HG02840 (cell line): ENCODE data around the gene AFF3.
"Not testable (repeated sequence)": the region's sequence is repeated elsewhere in the genome, so short reads cannot be mapped to it uniquely, and the experiment has no call there.

ENCODE experiments used
- ATAC-seq: cut with Tn5 transposase; IDR thresholded peaks from one replicate; pipeline ENCODE4 v1.9.1; 2021; ENCODE audit warnings: mild to moderate bottlenecking, moderate library complexity, moderate number of reproducible peaks; ENCODE audit not compliant: unreplicated experiment, low FRiP score

The AFF3 gene

GRCh38 chr2:99777656-99778290, 364.6 kb downstream of the AFF3 start:
- ATAC-seq, result no peak

DNA sequence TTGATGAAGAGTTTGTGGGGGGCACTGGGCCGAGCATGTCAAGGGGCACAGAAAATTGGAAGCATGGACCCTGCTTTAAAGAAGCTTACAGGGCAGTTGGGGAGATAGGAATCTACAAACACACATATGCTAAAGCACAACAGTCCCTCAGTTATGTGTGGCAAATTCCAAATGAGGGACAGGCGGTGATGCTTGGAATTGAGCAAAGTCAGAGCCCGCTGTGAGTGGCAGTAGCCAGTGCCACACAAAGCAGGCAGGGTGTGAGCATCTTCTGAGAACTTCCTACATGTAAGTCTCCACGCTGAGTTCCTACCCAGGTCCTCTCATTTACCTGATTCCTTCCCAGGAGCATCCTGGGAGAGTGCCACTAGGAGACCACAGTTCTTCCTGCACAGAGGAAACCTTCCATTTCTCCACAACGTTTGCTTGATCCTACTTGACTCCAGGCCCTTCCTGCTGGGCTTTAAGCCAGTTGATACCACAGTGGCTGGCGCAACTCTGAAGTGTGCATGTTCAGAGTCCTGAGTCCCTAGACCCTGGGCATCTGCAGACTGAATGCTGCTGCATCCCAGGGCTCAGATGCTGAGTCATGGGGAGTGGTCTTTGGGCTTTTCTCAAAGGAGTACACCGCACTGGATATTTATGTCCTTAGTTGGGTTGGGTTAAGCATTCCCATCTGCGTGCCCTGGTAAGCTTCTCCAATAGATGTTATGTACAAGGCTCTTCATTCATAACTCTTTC, 365.3 kb downstream of the AFF3 start:
- ATAC-seq, result no peak

DNA sequence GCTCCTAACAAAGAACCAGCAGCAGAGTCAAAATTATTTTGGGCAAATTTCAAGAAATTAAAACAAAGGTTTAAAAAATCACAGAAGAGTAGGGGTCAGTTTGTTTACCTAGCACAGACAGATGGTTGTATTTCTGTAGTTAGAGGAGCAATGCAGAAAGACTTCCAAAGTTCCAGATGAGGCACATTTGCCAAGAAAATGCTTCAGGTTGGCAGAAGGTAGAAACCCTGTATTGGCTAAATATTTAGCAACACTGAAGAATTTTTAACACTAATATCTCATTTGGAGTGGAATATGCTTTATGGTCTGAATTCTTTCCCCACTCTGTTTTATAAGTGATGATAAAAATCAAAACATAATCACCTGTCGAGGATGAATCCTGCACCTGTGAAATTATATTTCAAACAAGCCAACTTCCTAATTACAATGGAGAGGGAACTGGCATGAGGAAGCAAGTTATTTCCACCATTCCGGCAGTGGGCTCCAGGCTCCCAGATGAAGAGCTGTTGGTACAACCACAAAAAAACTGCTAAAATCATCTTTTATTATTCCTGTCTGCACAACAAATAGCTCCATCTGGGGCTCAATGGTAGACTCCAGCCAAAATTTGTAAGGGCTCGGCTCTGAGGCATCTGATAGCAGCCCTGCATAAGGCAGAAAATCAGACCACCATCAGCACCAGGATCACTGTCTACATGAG, 366.0 kb downstream of the AFF3 start:
- ATAC-seq, result no peak

- no peak for ATAC-seq
These were observed 366.8 kb downstream of the AFF3 start for GRCh38 chr2:99775585-99775984.

- not testable (repeated sequence) for ATAC-seq
These were observed 368.7 kb downstream of the AFF3 start for GRCh38 chr2:99773642-99774041.

DNA sequence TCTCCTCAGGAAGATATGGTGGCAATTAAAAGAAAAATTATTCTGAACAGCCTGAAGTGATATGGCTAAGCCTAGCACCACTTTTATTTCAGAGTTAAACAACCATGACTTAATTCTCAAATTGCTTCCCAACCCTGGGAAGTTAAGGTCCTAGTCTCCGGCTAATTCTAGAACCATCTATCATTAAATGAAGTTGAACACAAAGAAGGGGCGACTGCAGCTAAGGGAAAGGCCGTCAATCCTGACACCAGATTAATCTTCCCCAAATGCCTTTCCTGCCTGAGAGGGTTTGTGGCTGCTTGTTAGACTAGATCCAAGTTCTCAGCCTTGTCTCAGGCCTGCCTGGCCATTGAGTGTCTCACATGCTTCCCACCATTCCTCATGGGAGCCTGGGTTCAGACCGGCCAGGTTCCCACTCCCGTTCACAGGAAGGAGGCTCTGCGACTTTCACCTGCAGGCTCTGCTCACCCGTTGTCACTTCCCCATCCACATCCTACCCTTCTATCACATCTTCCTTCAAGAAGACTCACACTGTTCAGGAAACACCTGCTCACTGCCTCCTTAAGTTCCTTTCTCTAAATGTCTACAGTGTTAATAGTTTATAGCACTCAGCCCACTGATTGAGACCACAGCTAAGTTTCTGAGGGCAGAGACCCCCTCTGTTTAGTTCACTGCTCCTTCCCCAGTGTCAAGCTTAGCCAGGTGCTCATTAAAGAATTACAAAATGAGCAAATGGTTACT, 369.6 kb downstream of the AFF3 start:
- ATAC-seq, result no peak

GRCh38 chr2:99771681-99772333, 370.6 kb downstream of the AFF3 start:
- no peak for ATAC-seq

DNA sequence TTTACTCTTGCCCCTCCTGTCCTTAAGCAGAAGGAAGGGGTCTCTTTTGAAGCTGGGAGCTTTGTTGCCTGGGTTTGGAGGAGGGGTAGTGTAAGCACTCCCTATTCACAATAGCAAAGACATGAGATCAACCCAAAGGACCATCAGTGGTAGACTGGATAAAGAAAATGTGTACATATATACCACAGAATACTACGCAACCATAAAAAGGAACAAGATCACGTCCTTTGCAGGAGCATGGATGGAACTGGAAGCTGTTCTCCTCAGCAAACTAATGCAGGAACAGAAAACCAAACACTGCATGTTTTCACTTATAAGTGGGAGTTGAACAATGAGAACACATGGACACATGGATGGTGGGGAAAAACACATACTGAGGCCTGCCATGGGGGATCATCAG, 371.5 kb downstream of the AFF3 start:
- ATAC-seq, result no peak

GRCh38 chr2:99765731-99766318, 376.6 kb downstream of the AFF3 start:
- ATAC-seq, result no peak

DNA sequence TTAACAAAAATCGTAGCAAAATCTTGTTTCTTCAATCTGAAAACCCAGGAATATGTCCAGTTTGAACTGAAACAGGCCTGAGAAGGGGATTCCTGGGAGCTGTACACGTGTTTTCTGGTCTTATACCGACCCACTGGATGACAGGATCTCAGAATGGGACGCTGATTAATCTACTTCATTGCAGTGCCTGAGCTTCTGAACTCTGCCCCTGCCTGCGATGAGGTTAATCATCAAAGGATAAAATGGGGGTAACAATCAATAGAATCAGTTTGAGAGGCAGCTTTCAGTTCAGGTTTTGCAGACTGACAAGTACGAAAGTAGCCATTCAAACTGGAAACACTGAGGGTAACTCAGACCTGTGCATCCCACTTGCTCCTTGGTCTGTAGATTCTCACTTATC, 378.6 kb downstream of the AFF3 start:
- ATAC-seq, result no peak

GRCh38 chr2:99762714-99763113, 379.7 kb downstream of the AFF3 start:
- no peak for ATAC-seq

GRCh38 chr2:99757611-99758114, 384.7 kb downstream of the AFF3 start:
- ATAC-seq, result no peak

- no peak for ATAC-seq
These were observed 386.3 kb downstream of the AFF3 start for GRCh38 chr2:99756059-99756458.

- no peak for ATAC-seq
These were observed 388.2 kb downstream of the AFF3 start for GRCh38 chr2:99754210-99754609.

- no peak for ATAC-seq
These were observed 388.9 kb downstream of the AFF3 start for GRCh38 chr2:99753505-99753904.

GRCh38 chr2:99748344-99748743, 394.0 kb downstream of the AFF3 start:
- ATAC-seq, result no peak

- ATAC-seq, result no peak
These were observed 394.5 kb downstream of the AFF3 start for GRCh38 chr2:99747842-99748241.

DNA sequence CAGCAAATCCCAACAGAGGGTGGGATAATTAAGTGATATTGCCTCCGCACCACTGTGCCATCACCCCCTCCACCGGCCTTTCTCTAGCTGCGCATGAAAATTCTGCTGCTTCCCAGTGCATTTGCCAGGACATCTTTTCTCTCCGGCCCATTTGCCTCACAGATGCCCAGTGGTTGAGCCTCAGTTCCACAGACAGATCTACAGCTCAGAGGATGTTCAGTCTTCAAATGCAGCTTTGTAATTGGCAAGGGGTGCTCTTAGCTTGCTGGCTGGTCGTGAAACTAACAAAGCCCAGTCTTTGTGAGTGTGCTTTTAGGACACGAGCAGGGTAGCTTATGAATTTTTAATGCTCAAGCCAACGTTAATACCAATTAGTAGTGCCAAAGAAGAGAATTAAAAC, 399.2 kb downstream of the AFF3 start:
- no peak for ATAC-seq

DNA sequence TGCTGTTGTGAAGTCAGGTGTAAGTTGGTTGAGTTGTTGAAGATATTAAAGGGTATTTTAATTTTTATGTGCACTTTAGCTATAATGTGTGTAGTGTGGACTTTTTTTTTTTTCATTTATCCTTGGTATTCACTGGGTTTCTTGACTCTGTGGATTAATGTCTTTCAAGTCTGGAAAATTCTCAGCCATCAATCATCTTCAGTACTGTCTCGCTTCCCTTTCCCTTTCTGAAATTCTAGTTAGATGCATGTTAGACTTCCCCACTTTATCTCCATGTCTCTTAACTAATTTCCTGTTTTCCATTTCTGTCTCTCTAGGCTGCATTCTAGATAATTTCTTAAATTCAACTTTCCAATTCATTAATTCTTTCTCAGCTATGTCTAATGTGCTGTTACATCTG, 404.9 kb downstream of the AFF3 start:
- ATAC-seq, result no peak

DNA sequence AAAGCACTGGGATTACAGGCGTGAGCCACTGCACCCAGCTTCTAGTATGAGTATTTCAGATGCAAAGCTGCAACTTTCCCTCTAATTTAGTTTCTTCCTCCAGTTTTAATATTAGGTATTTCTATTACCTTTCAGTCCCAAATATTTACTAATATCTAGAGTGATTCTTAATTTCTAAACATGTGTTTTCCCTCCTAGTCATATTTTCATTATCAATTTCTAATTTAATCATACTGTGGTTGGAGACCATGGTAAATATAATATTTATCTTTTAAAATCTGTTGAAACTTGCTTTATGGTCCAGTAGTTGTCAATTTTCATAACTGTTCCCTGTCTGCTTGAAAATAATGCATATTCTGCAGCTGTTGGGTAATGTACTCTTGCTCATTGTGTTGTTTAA, 406.6 kb downstream of the AFF3 start:
- no peak for ATAC-seq
